DOHH2 (cell line): ENCODE results near the gene ARL8A.

Experiments used
- H3F3A ChIP-seq: fragments of 200-600 bp; sonication (generic), shearing (Covaris generic); 2 replicates; pipeline ENCODE4 v1.6.0; 2016; ENCODE audit warnings: antibody characterized with exemption, mild to moderate bottlenecking; ENCODE audit not compliant: control insufficient read depth, insufficient read depth
- H3K27ac ChIP-seq: fragments of 200-600 bp; sonication (generic); 2 replicates; pipeline ENCODE4 v1.5.1; 2014; ENCODE audit warnings: low read depth, mild to moderate bottlenecking, low read length, moderate library complexity
- H3K27me3 ChIP-seq: fragments of 200-600 bp; sonication (generic); 2 replicates; pipeline ENCODE4 v1.6.1; 2014; ENCODE audit warnings: mild to moderate bottlenecking, low read length, mixed read lengths; ENCODE audit not compliant: control insufficient read depth
- H3K36me3 ChIP-seq: fragments of 200-600 bp; sonication (generic); 2 replicates; pipeline ENCODE4 v1.6.1; 2014; ENCODE audit warnings: mild to moderate bottlenecking, low read length, moderate library complexity, mixed read lengths; ENCODE audit not compliant: control insufficient read depth
- H3K4me1 ChIP-seq: fragments of 200-600 bp; sonication (generic); 2 replicates; pipeline ENCODE4 v1.6.1; 2014; ENCODE audit warnings: mild to moderate bottlenecking, low read length, mixed read lengths; ENCODE audit not compliant: control insufficient read depth
- H3K4me2 ChIP-seq: fragments of 200-600 bp; sonication (generic); 2 replicates; pipeline ENCODE4 v1.6.0; 2014; ENCODE audit warnings: mild to moderate bottlenecking, low read length, moderate library complexity
- H3K4me3 ChIP-seq: fragments of 200-600 bp; sonication (generic); 2 replicates; pipeline ENCODE4 v1.5.1; 2014; ENCODE audit warnings: mild to moderate bottlenecking, low read length, mixed read lengths
- H3K79me2 ChIP-seq: fragments of 200-600 bp; sonication (generic); 2 replicates; pipeline ENCODE4 v1.6.1; 2014; ENCODE audit warnings: mild to moderate bottlenecking, low read length, mixed read lengths; ENCODE audit not compliant: control insufficient read depth
- H3K9me2 ChIP-seq: fragments of 200-600 bp; sonication (generic); replicated peaks from 2 replicates; pipeline ENCODE4 v1.6.1; 2014; ENCODE audit warnings: mild to moderate bottlenecking, low read length, mixed read lengths; ENCODE audit not compliant: control insufficient read depth
- H3K9me3 ChIP-seq: fragments of 200-600 bp; sonication (generic); 2 replicates; pipeline ENCODE4 v1.6.1; 2014; ENCODE audit warnings: antibody characterized with exemption, low read length, mixed read lengths; ENCODE audit not compliant: control insufficient read depth, insufficient read depth
- H4K20me1 ChIP-seq: fragments of 200-600 bp; sonication (generic); 2 replicates; pipeline ENCODE4 v1.6.0; 2014; ENCODE audit warnings: low read depth, mild to moderate bottlenecking, antibody characterized with exemption, low read length, moderate library complexity; ENCODE audit not compliant: control insufficient read depth, insufficient read depth
- EZH2phosphoT487 ChIP-seq: fragments of 200-600 bp; sonication (generic); IDR thresholded peaks from 2 replicates; pipeline ENCODE4 v1.6.1; 2017; ENCODE audit warnings: borderline replicate concordance, mild to moderate bottlenecking, antibody characterized with exemption, low read length, moderate library complexity, mixed read lengths
- TF ChIP-seq, protein P1 (sequence below): fragments of 200-600 bp; sonication (generic); IDR thresholded peaks from one replicate; pipeline ENCODE4 v1.5.1; 2014; ENCODE audit warnings: antibody characterized with exemption, mild to moderate bottlenecking, low read depth, low read length; ENCODE audit not compliant: poor library complexity, severe bottlenecking

Gene ARL8A

DNA sequence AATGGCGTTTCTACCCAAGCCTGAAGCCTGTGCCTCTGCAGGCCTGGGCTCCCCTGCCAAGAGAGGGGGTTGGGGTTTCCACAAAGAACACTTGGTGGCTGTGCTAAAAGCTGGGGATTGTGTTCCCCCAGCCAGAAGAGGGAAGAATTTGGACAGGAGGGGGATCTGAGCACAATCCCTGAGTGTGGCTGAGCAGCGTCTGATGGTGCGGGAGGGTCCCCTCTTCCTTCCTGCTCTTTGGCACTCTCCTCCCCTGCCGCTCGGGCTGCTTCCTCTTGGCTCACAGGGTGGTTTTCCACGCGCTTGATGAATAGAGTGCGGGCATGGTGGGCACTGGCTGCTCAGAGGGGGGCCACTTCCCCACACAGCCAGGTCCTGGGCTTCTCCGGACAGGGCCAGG lies 18.1 kb downstream of the ARL8A start:
- no peaks in the 10 kb centered on the region for H3K9me3 ChIP-seq
- no peaks in the 10 kb centered on the region for H3K36me3 ChIP-seq
- H3F3A ChIP-seq: no peaks in the 10 kb centered on the region
- H3K27ac ChIP-seq: no peak overlapping the region
- no peak for TF ChIP-seq EZH2phosphoT487
- TF ChIP-seq, protein P1, sequence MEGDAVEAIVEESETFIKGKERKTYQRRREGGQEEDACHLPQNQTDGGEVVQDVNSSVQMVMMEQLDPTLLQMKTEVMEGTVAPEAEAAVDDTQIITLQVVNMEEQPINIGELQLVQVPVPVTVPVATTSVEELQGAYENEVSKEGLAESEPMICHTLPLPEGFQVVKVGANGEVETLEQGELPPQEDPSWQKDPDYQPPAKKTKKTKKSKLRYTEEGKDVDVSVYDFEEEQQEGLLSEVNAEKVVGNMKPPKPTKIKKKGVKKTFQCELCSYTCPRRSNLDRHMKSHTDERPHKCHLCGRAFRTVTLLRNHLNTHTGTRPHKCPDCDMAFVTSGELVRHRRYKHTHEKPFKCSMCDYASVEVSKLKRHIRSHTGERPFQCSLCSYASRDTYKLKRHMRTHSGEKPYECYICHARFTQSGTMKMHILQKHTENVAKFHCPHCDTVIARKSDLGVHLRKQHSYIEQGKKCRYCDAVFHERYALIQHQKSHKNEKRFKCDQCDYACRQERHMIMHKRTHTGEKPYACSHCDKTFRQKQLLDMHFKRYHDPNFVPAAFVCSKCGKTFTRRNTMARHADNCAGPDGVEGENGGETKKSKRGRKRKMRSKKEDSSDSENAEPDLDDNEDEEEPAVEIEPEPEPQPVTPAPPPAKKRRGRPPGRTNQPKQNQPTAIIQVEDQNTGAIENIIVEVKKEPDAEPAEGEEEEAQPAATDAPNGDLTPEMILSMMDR: no peak
- no peak overlapping the region for H3K4me2 ChIP-seq
- no peak overlapping the region for H3K4me3 ChIP-seq
- no peaks in the 10 kb centered on the region for H3K9me2 ChIP-seq
- no peaks in the 10 kb centered on the region for H3K79me2 ChIP-seq
- peaks cover 14% of the 10 kb centered on the region for H3K27me3 ChIP-seq
- no peaks in the 10 kb centered on the region for H3K4me1 ChIP-seq
- H4K20me1 ChIP-seq: no peaks in the 10 kb centered on the region

DNA sequence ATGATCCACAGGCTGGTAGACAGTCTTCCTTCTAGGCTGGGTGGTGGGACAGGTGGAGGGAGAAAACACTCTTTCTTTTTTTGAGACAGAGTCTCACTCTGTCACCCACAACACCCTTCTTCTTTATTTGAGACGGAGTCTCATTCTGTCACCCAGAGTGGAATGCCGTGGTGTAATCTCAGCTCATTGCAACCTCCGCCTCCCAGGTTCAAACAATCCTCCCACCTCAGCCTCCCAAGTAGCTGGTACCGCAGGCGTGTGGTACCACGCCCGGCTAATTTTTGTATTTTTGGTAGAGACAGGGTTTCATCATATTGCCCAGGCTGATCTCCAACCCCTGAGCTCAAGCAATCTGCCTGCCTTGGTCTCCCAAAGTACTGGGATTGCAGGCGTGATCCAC lies 18.9 kb downstream of the ARL8A start:
- Histone ChIP-seq H3K4me1 (no peaks in the 10 kb centered on the region), H3K4me3 (no peak overlapping the region), H3K4me2 (no peak overlapping the region), H3K27ac (no peak overlapping the region), H3K9me3 (no peaks in the 10 kb centered on the region), H3K36me3 (no peaks in the 10 kb centered on the region), H3K27me3 (peaks cover 18% of the 10 kb centered on the region), H4K20me1 (no peaks in the 10 kb centered on the region), H3F3A (no peaks in the 10 kb centered on the region), H3K9me2 (no peaks in the 10 kb centered on the region), H3K79me2 (no peaks in the 10 kb centered on the region)
- TF ChIP-seq, protein P1: no peak
- no peak for TF ChIP-seq EZH2phosphoT487

DNA sequence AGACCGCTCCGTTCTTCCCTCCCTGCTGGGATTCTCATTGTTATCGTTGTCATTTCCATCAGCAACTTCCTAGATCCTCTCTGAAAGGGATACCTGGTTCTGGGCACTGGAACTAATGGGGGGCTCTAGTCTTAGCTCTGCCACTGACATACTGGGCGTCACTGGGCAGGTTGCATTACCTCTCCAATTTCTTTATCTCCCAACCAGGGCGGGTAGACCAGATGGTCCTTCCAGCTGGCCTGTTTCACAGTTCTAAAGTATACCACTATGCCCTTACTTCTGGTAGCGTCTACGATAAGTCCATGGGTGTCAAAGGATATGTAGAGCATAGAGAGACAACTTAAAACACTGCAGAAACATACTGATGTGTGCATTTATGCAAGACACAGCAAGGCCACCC lies 20.4 kb downstream of the ARL8A start:
- Histone ChIP-seq H3K79me2 (no peaks in the 10 kb centered on the region), H3K27me3 (peaks cover 18% of the 10 kb centered on the region), H3K9me2 (no peaks in the 10 kb centered on the region), H3K4me2 (no peak overlapping the region), H3K27ac (no peak overlapping the region), H3F3A (no peaks in the 10 kb centered on the region), H3K4me1 (no peaks in the 10 kb centered on the region), H3K9me3 (no peaks in the 10 kb centered on the region), H4K20me1 (no peaks in the 10 kb centered on the region), H3K36me3 (no peaks in the 10 kb centered on the region), H3K4me3 (no peak overlapping the region)
- no peak for TF ChIP-seq EZH2phosphoT487
- TF ChIP-seq, protein P1: no peak
